ENCODE measurements around the gene KRTAP17-1. TPM values are rescaled to one million over a fixed set of nuclear protein-coding genes. Genes with fewer than 3 reads are reported as not detected.

Gene KRTAP17-1, protein sequence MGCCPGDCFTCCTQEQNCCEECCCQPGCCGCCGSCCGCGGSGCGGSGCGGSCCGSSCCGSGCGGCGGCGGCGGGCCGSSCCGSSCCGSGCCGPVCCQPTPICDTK
- total RNA-seq, result not detected
- long read RNA-seq, result 0 reads

DNA sequence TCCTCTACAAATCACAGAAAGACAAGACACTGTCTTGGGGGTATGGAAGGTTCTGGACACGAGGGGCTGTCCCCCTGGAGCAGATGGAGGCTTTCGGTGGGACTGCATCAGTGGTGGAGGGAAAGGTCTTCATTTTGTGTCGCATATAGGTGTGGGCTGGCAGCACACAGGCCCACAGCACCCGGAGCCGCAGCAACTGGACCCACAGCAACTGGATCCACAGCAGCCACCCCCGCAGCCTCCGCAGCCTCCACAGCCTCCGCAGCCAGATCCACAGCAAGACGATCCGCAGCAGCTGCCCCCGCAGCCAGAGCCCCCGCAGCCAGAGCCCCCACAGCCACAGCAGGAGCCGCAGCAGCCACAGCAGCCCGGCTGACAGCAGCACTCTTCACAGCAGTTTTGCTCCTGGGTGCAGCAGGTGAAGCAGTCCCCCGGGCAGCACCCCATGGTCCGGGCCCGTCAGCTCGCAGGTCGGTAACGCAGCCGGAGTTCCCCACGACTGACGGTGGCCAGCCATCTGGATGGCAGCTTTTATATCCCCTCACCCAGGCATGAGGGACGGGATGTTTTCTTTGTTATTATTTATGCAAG is at the start of gene KRTAP17-1:
Gene KRTAP17-1 (minus strand): TSS at position 507 of the 591 bp plus-strand sequence. CDS start 60 bp downstream, at position 447.
- intact Hi-C loops (cut with micrococcal nuclease), result no loop called here

DNA sequence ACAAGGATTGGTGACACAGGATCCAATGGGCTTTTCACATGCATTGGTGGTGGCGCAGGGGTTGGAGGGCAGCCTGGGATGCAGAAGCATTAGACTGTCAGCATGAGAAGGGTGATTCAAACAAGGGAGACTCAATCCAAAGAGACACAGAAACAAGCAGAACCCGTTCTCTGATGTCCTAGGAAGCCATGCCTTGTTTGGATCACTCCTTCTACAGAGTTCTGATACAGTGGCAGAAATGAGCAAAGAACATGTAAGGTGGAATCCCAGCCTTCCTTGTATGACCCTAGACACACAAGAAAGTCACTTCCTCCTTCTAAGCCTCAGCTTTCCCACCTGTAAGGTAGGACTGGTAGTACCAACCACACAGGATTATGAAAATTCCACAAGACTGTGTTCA is 48.4 kb upstream of the KRTAP17-1 start:
- TF ChIP-seq, protein P1, sequence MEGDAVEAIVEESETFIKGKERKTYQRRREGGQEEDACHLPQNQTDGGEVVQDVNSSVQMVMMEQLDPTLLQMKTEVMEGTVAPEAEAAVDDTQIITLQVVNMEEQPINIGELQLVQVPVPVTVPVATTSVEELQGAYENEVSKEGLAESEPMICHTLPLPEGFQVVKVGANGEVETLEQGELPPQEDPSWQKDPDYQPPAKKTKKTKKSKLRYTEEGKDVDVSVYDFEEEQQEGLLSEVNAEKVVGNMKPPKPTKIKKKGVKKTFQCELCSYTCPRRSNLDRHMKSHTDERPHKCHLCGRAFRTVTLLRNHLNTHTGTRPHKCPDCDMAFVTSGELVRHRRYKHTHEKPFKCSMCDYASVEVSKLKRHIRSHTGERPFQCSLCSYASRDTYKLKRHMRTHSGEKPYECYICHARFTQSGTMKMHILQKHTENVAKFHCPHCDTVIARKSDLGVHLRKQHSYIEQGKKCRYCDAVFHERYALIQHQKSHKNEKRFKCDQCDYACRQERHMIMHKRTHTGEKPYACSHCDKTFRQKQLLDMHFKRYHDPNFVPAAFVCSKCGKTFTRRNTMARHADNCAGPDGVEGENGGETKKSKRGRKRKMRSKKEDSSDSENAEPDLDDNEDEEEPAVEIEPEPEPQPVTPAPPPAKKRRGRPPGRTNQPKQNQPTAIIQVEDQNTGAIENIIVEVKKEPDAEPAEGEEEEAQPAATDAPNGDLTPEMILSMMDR (IDR thresholded peaks at IDR 0.05; ENCODE audit: borderline replicate concordance), result no peak
- intact Hi-C loops (cut with micrococcal nuclease), result no loop called here
- no peak overlapping the region for H3K4me3 ChIP-seq
- H3K27me3 ChIP-seq (ENCODE audit: low read depth), result peaks cover 59% of the 10 kb centered on the region
- no peaks in the 10 kb centered on the region for H3K4me1 ChIP-seq
- no peak for DNase-seq
- no peak overlapping the region for H3K27ac ChIP-seq (replicated peaks)
- H3K9me3 ChIP-seq (replicated peaks), result peaks cover 5% of the 10 kb centered on the region
- no peaks in the 10 kb centered on the region for H3K36me3 ChIP-seq

More for the DNA sequence above, at the start of gene KRTAP17-1:
- Histone ChIP-seq H3K4me3 (no peak within 1 kb of the TSS), H3K4me1 (no peaks in the 10 kb centered on the region), H3K9me3 (replicated peaks) (peaks cover 13% of the 10 kb centered on the region), H3K27ac (replicated peaks) (no peak within 1 kb of the TSS), H3K27me3 (ENCODE audit: low read depth) (peaks cover 63% of the 10 kb centered on the region), H3K36me3 (no peaks in the 10 kb centered on the region)
- TF ChIP-seq, protein P1 (IDR thresholded peaks at IDR 0.05; ENCODE audit: borderline replicate concordance), result no peak
- DNase-seq, result no peak

DNA sequence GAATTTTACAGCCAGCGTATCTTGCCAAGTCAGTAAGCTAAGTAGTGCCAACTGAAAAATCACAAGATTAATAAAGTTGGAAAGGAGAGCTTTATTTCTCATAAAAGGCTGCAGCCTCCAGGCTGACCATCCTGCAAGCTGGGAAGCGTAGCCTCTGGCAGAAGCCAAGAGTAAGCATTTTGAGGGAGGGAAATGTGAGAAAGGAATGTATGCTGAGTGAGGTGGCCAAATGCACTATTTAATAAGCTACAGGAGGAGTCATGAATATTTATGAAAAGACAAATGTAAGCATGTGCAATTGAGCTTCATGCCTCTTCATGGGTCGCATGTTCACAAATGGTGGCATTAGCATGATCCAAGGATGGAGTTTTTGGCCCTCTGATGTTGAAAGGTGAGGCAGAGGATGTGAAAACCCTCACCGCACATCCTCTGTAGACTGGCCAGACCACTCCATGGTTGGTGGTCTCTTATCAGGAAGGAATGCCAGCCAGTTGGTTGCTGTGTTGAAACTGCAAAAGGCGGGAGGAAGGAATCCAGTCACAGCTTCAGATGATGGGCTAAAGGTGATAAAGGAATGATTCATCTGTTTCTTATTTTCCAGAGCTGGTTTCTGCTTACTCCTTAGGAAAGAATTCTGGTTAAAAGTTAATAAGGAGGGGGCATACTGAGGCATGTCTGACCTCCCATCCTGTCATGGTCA is 44.9 kb upstream of the KRTAP17-1 start:
- TF ChIP-seq, protein P1 (IDR thresholded peaks at IDR 0.05; ENCODE audit: borderline replicate concordance), result no peak
- no peak overlapping the region for H3K27ac ChIP-seq (replicated peaks)
- no peak overlapping the region for H3K4me3 ChIP-seq
- peaks cover 18% of the 10 kb centered on the region for H3K9me3 ChIP-seq (replicated peaks)
- H3K36me3 ChIP-seq, result no peaks in the 10 kb centered on the region
- intact Hi-C loops (cut with micrococcal nuclease), result no loop called here
- peaks cover 72% of the 10 kb centered on the region for H3K27me3 ChIP-seq (ENCODE audit: low read depth)
- DNase-seq, result no peak
- no peaks in the 10 kb centered on the region for H3K4me1 ChIP-seq

DNA sequence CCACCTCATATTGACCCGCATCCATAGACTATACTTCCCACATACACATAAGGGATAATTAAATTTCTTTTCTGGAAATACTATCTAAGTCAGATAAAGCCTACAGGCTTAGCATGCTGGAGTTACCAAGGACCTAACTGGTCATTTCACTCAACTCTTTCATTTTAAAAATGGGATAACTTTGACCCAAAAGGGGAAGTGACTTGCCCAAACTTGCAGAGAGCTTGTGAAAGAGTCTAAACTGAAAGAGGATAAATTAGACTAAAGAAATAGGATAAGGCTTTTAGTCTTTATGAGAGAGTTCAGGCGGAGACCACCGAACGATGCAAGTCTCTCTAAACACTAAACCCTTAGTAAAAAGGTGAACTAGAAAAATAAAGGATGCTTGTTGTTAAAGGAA is 39.0 kb upstream of the KRTAP17-1 start:
- no peak overlapping the region for H3K27ac ChIP-seq (replicated peaks)
- H3K27me3 ChIP-seq (ENCODE audit: low read depth), result peaks cover 68% of the 10 kb centered on the region
- H3K9me3 ChIP-seq (replicated peaks), result peaks cover 13% of the 10 kb centered on the region
- no peak overlapping the region for H3K4me3 ChIP-seq
- no peaks in the 10 kb centered on the region for H3K36me3 ChIP-seq
- no peak for DNase-seq
- intact Hi-C loops (cut with micrococcal nuclease), result no loop called here
- TF ChIP-seq, protein P1 (IDR thresholded peaks at IDR 0.05; ENCODE audit: borderline replicate concordance), result no peak
- H3K4me1 ChIP-seq, result no peaks in the 10 kb centered on the region

DNA sequence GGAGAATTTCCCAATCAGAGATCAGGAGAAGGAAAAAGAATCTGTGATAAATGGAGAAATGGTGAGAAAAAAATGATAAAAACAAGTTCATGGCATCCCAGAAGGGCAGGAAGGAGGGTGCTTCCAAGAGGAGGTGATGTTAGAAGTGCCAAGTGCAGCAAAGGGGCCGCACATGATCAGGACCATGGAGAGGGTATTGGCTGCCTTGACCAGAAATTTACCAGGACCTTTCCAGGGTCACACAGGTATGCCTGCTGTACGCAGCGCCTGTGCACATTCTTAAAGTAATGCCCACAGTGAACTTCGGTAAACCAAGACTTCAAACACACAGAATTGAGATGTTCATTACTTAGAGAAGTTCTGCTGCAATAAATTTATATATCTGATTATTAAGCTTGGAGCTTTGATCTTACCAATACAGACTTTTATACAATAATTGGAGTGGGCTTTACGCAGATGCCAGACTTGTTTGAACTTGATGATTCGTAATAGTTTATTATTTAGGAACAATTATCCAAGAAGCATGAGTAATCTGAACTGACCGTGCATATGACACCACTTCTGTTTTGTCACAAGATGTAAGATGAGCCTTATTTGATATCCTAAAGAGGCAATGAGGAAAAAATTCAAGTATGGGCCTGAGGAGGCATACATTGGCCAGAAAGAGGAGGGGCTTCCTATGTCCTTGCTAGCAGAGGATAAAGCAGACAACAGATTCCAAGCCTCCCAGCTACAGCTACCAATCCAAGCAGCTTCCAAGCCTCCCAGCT is 37.3 kb upstream of the KRTAP17-1 start:
- H3K4me1 ChIP-seq, result no peaks in the 10 kb centered on the region
- peaks cover 54% of the 10 kb centered on the region for H3K27me3 ChIP-seq (ENCODE audit: low read depth)
- intact Hi-C loops (cut with micrococcal nuclease), result no loop called here
- DNase-seq, result no peak
- TF ChIP-seq, protein P1 (IDR thresholded peaks at IDR 0.05; ENCODE audit: borderline replicate concordance), result no peak
- H3K4me3 ChIP-seq, result no peak overlapping the region
- no peak overlapping the region for H3K27ac ChIP-seq (replicated peaks)
- no peaks in the 10 kb centered on the region for H3K36me3 ChIP-seq
- peaks cover 13% of the 10 kb centered on the region for H3K9me3 ChIP-seq (replicated peaks)

Data from left ventricle myocardium inferior (tissue), 1 donor.